ENCODE data around the gene TAF3.
A peak's percentile ranks its signal among the peaks of the same experiment; 100 is the strongest.

TAF3 gene

DNA sequence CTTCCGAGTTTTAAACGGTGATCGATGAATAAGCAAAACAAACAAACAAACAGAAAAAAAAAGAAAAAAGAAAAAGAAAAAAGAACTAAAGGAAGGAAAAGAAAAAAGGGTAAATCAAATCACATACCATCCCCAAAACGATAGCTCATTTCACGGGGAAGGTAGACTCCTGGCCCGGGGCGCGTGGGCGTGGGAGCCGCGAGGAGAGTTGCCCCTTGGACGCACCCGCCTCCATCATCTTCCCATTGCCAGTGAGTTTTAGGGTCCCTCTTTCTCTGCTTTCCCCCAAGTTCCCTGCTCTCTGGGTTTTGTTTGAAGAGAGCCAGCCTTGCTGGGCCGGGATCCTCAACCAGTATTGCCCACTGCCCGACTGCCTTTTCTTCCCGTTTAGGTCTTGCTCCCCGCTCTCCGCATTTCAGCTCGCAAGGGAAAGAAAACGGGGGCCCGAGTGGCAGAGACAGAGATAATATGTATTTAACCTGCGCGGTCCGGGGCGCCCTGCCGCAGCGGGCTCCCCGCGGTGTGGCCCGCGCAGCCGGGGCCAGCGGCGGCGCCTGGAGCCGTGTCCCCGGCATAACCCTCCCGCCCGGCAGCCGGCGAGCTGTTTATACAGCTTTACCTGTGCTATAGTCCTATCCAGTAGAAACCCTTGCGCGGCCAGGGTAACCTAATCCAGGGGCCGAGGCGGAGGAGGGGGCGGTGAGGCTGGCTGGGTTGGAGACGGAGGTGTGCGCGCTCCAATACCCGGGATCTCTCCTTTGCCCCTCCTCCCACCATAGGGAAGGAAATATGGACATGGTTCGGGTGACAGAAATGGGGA is 230.9 kb downstream of the TAF3 start:
- no peak for DNase-seq

DNA sequence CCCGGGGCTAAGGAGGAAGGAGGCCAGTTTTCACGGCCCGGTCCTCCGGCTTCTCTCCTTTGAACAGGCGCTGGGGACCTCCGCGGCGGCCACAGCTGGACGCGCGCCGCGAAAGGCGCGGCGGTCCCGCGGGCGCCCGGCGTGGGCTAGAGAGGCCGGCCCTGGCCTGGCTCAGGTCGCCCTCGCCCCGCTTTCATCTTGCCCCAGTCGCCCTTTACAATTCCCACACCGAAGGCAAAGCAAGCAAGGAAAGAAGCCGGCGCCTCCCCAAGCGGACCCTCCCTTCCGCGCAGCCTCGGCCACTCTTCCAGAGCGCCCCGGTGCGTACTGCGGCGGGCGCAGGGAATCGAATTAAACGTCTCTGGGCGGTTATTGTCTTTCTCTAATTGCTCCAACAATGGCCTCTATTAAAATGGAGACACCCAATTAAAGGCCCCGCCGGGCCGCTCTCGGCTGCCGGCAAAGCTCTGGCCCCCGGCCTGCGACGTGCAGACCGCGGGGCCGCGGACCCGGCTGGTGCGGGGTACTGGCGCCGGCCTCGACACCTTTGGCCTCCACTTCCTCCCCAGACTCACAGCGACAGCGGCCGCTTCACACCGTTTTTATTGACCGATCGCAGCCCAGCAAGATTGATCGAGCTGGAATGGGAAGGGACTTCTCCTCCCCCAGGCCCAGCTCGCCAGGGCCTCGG is 231.7 kb downstream of the TAF3 start:
- DNase-seq = no peak

DNA sequence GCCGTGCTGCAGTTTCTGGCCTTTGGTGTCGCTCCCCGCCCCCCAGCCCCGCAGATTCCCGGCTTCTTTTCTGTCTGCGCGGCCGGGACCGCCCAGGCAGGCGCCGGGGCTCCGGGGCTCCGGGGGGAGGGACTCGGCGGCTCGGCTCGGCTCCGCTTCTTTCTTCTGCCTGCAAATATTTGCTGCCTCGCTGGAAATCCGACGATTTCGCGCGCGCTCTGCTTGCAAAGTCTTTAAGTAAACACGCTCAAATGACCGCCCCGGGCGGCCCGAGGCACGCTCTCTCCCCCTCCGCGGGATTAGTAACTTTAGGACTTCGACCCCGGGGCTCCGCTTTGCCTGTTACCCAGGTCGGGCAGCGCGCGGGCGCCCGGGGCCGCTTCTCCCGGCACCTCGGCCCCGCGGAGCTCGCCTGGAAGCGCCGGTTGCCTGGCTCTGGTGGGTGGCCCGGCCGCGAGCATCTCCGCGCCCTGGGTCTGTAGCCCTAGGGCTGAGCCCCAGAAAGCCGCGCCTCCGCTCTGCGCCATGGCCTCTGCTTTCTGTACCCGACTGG is 232.3 kb downstream of the TAF3 start:
- DNase-seq = no peak

DNA sequence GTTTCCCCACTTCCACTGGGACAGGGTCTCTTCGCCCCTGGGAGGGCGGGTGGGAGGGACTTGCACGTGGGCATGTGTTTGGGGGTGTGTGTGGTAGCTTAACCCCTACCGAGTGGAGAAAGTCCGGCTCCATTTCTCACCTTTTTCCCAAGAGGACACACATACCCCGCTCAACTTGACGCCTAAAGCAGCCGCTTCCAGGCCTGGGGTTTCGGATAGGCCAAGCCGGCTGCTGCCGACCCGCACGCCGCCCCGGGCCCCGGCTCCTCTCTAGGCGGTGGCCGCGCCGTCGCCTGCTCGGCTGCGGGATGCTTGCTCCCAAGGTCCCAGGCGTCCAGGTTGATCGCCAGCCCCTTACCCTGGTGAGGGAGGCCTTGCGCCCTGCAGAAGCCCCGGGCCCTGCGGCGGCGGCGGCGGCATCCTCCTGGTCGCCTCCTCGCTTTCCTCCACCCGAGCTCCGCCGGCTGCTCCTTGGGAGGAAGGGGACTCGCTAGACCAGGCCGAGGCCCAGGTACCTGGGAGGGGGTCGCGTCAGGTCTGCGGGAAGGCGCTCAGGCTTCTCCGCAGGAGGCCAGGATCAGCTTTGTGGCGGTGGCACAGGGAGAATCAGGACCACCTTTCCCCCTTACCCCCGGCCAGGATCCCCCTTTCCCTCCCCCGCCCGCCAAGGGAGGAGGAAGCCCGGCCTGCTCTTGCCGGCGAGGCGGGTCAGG is 233.0 kb downstream of the TAF3 start:
- no peak for DNase-seq

DNA sequence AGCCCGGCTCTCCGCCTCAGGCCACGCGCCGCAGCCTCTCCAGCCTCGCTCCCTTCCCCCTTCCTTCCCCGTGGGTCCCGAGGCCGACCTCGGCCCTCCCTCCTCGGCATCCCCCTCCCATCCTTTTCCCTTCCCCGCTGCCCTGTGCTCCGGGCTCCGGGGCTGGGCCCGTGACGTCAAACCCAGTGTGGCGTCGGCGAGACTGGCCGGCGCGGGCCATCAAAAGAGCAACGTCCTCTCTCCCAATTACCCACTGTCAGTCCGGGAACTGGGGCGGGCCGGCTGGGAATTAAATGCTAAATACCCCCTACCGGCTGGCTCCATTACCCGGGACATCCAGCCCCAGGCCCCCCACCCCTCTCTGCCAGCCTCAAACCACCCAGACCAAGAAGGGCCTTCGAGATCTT is 233.5 kb downstream of the TAF3 start:
- DNase-seq = no peak

DNA sequence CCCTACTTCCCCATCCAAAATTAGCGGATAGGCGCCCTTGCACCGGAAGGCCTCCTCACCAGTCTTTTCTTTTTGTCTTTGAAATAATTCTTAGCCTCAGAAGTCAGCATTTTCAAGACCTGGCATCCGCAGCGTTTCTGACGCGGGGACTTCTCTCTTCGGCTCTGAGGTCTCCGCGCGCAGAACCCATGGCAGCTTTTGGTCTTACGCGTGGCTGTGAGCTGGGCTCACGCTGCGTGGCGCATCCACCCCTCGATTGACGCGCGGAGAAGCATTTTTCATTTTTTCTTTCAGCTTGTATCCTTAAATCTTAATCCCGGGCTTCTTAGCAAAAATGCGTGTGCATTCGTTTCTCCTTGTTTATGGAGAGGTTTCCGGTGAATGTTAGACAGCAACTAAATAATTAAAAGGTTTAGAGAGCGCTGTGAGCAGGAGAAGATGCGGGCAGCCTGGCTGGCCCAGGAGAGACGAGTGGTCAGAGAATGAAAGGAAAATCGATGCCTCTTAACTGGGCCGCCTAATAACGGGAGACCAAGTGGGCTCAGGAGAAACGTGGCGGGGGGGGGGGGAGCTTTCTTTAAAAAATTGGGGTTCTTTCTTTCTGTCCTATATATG is 234.1 kb downstream of the TAF3 start:
- no peak for DNase-seq

DNA sequence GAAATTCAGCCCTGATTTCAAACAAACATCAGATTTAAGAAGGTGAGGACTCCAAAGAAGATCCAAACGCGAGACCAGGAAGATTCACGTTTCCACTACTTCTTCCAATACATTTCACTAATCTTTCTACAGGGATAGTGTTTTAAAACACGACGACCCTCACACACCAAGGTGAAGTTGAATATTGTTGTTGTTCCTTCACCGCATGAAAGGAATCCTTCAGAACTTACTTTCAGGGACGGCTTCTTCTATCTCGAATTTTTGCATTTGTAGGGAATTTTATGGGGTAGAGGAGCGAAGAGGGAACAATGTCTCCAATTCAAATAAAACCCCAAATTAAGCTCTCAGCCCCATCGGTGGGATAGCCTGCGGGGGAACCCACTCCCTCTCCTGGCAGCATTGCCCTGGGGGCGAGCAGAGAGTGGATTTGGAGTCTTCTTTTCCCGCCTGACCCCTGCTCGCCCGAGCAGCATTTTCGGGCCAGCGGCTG is 234.7 kb downstream of the TAF3 start:
- DNase-seq = no peak

DNA sequence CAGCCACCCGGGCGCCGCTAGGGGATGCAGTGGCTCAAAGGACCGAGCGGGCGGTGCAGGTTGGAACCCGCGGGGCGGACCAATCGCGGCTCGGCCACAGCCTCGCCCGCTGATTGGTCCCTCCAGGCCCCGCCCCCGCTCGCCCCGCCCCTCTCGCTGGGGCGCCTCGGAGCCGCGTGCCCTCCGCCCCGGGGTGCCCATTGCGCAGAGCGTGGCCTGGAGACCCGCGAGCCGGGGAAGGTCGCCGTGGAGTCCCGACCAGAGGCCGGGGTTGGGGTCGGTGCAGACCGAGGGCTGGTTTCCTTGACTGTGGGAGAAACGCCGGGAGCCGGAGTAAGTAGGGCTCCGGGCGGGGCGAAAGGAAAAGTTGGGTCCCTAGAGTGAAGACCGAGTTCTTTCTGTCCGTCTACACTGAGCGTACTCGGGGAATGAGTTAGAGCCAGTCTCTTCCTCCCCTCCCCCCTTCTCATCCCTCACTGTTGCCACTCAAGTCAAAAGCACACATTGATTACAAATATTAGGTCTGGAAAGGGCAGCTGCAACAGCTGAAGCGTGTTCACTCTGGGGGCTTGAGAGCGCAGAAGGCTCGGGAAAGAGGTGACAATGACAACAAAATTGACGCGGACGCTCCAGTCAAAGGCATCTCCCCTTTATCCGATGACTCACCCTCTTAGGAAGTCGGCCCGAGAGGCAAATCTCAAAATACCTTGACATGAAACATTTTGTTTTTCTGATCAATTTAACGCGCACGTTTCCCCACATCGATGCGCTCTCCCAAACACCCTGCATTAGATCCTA is 235.3 kb downstream of the TAF3 start:
- peak; percentile 81 for DNase-seq

DNA sequence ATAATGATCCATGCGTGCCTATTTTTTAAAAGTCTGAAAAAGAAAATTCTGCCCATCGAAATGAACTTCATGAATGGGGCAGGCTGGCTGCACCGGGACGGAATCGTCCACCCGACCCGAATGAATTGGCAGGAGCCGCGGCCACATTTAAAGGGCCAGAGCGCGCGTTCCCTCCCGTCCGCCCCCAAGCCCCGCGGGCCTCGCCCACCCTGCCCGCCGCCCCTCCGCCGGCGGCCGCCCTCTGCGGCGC is 235.9 kb downstream of the TAF3 start:
- DNase-seq = no peak

DNA sequence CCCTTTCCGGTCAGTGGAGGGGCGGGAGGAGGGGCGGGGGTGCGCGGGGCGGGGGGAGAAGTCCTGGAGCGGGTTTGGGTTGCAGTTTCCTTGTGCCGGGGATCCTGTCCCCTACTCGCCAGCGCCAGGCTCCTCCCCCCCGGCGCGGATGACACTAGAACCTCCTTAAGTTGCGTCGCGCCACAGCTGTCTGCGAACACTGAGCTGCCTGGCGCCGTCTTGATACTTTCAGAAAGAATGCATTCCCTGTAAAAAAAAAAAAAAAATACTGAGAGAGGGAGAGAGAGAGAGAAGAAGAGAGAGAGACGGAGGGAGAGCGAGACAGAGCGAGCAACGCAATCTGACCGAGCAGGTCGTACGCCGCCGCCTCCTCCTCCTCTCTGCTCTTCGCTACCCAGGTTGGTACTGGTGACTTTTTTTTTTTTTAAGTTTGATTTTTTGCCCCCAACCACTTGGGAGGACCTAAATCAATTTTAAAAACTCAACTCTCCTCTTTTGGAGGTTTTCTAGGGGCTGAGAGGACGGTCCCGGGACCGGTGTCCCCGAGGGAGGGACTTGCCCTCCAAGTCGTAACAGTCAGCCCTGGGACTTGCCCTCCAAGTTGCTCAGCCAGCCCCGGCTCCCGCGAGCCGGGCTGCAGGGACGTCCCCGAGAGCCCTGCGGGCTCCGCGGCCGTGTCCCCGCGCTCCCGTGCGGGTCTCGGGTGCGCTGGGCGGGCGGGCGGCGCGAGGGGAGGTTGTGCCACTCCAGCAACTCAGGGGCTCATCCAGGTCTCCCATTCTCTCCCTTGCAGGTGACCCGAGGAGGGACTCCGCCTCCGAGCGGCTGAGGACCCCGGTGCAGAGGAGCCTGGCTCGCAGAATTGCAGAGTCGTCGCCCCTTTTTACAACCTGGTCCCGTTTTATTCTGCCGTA is 236.4 kb downstream of the TAF3 start, which contains the start of gene GATA3:
TSS of gene GATA3 (plus strand) at position 195 of the 914 bp plus-strand sequence. CDS start 968 bp downstream, outside the sequence.
- peak; percentile 60 for DNase-seq

DNA sequence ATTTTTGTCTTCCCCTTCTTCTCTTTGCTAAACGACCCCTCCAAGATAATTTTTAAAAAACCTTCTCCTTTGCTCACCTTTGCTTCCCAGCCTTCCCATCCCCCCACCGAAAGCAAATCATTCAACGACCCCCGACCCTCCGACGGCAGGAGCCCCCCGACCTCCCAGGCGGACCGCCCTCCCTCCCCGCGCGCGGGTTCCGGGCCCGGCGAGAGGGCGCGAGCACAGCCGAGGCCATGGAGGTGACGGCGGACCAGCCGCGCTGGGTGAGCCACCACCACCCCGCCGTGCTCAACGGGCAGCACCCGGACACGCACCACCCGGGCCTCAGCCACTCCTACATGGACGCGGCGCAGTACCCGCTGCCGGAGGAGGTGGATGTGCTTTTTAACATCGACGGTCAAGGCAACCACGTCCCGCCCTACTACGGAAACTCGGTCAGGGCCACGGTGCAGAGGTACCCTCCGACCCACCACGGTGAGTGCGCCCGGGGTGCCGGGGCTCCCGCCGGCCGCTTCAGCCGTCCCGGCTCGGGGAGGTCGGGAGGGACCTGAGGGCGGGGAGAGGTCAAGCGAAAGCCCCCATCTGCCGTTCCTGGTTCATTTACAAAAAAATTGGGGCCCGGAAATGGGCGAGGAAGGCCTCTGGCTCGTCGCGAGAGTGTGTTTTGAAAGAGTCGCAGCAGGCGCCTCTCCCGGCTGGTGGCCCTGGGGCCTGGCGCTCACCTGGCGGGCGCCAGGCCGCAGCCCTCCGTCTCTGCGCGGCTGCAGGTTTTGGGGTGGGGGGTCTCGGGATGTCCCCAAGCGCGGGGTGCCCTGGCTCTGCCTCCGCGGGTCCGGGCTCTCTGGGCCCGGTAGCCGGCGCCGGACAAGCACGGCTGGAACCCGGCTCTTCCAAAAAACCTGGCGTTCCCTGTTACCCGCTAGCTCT is 237.4 kb downstream of the TAF3 start:
- DNase-seq = no peak

DNA sequence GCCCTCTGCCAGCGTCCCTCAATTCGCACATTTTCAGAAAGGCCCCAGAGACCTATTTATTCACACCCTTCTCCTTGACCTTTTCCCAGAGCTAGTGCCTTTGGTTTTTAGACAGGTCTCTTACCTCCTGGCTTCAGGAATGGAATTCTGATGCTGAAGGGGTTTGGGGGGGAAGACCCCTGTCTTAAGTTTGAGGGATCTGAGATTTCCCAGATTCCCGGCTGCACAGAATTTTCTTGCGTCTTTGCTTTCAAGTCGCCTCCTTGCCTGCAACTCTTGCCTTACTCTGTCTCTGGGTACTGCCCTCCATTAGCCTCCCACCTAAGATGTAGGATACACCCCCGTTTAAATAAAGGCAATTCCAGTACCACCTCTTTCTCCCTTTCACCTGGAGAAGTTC is 238.1 kb downstream of the TAF3 start:
- DNase-seq = no peak

DNA sequence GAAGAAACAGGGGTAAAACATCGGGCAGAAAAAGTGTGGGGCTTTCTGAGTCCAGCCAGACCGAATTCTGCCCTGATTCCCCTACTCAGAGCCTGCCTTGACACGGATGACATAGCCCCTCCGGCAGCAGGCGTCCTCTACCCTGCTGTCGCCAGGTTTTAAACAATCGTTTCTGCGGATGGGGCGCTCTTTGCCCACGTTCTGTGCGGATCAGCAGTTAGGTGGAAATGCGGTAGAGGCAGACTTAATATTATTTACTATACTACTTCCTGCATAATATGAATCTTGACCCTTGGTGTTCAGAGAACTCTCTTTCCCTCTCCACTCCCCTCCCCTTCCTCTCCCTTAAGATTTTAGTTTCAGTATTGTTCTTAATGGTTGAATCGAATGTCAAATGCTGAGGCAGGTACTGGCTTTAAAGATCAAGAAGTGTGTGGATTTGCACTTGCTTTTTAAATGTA is 238.6 kb downstream of the TAF3 start:
- no peak for DNase-seq

DNA sequence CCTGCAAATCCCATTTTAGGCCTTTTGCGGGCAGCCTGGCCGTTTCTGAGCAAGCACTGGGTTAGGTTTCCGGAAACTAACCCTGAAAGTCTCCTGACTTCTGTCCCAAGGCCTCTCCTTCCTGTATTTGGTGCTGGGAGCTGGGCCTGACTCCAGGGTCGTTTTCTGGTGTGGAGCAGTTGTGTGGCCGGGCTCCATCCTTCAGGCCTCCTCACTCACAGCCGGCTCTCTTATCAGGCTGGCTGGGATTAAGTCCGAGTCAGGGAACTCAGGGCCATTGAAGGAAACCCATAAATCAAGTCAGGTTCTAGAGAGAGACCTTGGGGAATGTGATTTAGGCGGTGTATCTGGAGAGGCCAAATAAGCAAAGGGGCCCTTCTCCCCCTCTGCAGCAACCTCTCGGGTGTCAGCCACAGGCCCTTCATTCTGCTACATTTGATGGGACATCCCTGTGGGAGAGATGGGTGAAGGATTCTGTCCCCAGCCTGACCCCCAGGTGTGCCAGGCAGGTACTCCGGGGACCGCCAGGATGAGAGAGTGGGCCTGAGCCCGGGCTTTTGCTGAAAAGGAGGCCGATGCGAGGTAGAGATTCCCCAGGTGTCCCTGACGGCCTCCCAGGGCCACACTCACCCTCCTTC is 239.4 kb downstream of the TAF3 start:
- DNase-seq = no peak

DNA sequence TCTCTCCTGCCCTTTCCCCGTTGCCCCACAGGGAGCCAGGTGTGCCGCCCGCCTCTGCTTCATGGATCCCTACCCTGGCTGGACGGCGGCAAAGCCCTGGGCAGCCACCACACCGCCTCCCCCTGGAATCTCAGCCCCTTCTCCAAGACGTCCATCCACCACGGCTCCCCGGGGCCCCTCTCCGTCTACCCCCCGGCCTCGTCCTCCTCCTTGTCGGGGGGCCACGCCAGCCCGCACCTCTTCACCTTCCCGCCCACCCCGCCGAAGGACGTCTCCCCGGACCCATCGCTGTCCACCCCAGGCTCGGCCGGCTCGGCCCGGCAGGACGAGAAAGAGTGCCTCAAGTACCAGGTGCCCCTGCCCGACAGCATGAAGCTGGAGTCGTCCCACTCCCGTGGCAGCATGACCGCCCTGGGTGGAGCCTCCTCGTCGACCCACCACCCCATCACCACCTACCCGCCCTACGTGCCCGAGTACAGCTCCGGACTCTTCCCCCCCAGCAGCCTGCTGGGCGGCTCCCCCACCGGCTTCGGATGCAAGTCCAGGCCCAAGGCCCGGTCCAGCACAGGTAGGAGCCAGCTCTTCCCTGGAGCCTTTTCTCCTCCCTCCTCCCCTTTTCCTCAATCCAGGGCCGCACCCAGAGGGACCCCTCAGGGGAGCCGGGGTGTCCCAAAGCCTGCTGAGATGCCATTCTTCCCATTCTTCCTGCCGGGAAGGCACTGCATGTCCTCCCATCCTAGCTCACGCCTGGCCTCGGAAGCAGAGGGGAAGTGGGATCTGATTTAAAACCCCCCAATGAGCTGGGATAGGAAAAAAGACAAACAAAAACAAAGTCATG is 240.2 kb downstream of the TAF3 start:
- DNase-seq = no peak

DNA sequence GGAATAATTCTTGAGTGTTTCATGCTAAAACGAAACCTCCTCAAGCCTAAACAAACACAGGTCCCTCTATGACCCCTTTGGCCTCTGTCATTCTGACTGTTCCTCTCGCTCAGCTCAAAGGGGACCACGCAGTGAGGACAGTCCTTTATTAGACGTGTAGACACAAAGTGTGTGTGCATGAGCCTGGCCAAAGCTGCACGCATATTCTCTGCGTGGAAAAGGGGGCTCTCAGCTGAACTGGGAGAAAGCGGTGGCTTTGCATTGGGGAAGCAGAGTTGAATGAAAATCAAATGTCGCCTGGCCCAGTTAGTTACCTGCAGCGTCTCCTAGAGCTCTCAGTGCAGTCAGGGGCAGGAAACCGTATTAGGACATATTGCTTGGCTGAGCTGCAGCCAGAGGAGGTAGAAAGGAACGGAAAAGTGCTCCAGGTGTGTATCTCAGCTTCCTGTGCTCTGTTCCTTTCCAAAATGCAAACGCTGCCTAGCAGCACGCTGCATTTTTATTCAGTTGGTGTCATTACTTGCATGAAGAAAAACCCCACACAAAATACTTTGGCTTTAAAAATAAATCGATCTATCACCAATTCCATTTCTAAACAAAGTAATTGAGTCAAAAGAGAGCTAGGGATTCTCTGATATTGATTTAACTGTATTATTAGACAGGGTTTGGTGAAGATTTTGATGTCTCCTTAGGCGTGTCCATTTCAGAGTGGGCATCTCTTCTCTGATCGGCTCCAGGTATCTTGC is 241.1 kb downstream of the TAF3 start:
- DNase-seq = no peak

DNA sequence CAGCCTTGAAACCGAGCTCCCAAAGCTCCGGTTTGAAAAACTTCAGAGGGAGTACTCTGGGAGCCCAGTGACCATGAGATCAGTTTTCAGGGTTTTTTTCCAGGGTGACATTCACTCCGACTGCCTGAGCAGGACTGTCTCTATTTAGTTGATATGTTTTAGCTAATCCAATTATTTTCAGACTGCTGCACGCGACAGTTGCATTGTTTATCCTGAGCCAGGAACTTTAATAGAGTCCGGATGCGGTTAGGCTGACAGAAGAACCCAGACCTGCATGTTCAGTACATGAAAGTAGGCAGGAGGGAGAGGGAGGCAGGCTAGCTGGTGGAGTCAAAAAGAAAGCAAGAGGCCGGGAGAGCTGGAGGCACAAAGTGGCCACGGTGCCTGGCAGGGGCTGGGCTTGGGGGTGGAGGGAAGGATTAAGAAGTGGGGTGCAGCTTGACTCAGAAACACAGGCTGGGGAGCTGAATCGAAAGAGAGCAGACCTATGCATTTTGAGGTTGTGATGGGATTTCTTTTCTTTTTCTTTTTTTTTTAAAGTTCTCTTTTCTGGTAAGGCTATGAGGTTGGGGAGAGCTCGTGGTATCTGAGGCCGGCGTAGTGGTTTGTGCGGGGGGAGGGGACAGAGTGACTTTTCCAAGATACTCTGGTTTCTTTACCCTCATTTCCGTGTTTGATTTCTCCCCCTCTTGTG is 241.9 kb downstream of the TAF3 start:
- DNase-seq = no peak
